HepG2 (cell line): Measurements from ENCODE around the gene KIAA0040. TPM values are rescaled to one million over a fixed set of nuclear protein-coding genes. Genes with fewer than 3 reads are reported as not detected.

Source experiments
- ATAC-seq: fragments of 200-7000 bp; cut with Tn5 transposase; 3 replicates; pipeline ENCODE4 v1.9.1; 2020; ENCODE audit warnings: mild to moderate bottlenecking, moderate library complexity
- BruUV-seq: library from RNA; stranded (reverse); fragments of 400-500 nt; replicated peaks from 2 replicates; lab custom pipeline; 2021; lab: Mats Ljungman, UMichigan
- CTCF ChIA-PET: fragments of 300-600 bp; formaldehyde crosslinking; extraction: SDS; loops from one replicate; lab custom pipeline; 2021; ENCODE audit warnings: low total read pairs, inconsistent platforms, low intra/inter-chr PET ratio; lab: Yijun Ruan, JAX
- POLR2A ChIA-PET: fragments of 350-600 bp; sonication (Branson Sonifier 250); formaldehyde crosslinking; loops from one replicate; lab custom pipeline; 2020; ENCODE audit warnings: antibody characterized with exemption, inconsistent platforms; lab: Yijun Ruan, JAX
- DNase-seq: peaks from one replicate; pipeline ENCODE4 v3.0.0-alpha.2; 2015; ENCODE audit warnings: low spot score
- FAIRE-seq: peaks from 3 replicates; lab custom pipeline; 2011; peaks lifted over from hg19 to GRCh38; lab: Jason Lieb, UNC
- H2AFZ ChIP-seq: one replicate; pipeline ENCODE4 v1.6.1; 2011; ENCODE audit warnings: low read length, inconsistent platforms
- H3K27ac ChIP-seq: fragments of 300-600 bp; 3 replicates; pipeline ENCODE4 v1.8.0; 2011; ENCODE audit warnings: mixed run types, mild to moderate bottlenecking, mixed read lengths, low read length, inconsistent platforms; ENCODE audit not compliant: insufficient read depth; ENCODE audit errors: extremely low read length
- H3K27me3 ChIP-seq, 2 experiments: fragments of 200-600 bp in 1 of 2; 2 replicates in 1 of 2; 3 replicates in 1 of 2; pipeline versions ENCODE4 v1.6.0 to v1.8.0; 2011; ENCODE audit warnings: low read length in 2 of 2, mild to moderate bottlenecking in 2 of 2, moderate library complexity in 2 of 2, inconsistent platforms in 1 of 2; ENCODE audit not compliant: insufficient read depth in 2 of 2, control insufficient read depth in 1 of 2
- H3K36me3 ChIP-seq, 2 experiments: fragments of 200-600 bp in 1 of 2; replicated peaks in 1 of 2; 2 replicates in 1 of 2; 3 replicates in 1 of 2; pipeline versions ENCODE4 v1.5.1 to v1.8.0; 2011; ENCODE audit warnings: low read length in 2 of 2, inconsistent platforms in 1 of 2; ENCODE audit not compliant: insufficient read depth in 2 of 2, control insufficient read depth in 1 of 2
- H3K4me1 ChIP-seq: 2 replicates; pipeline ENCODE4 v1.5.1; 2012; ENCODE audit warnings: low read length, inconsistent platforms; ENCODE audit not compliant: insufficient read depth
- H3K4me2 ChIP-seq: 2 replicates; pipeline ENCODE4 v1.6.0; 2011; ENCODE audit warnings: low read depth, low read length, inconsistent platforms
- H3K4me3 ChIP-seq, 3 experiments: fragments of 200-600 bp in 1 of 3; sonication (generic), shearing (Covaris generic) in 1 of 3; replicated peaks in 1 of 3; 2 replicates each; pipeline ENCODE4 v1.5.1; 2011 to 2016; ENCODE audit warnings: low read length in 3 of 3, inconsistent platforms in 2 of 3, low read depth in 2 of 3, mild to moderate bottlenecking in 2 of 3, control low read depth in 1 of 3, mixed read lengths in 1 of 3; ENCODE audit not compliant: insufficient read depth in 1 of 3
- H3K79me2 ChIP-seq: one replicate; pipeline ENCODE4 v1.6.1; 2011; ENCODE audit warnings: low read length, inconsistent platforms; ENCODE audit not compliant: insufficient read depth
- H3K9ac ChIP-seq: 2 replicates; pipeline ENCODE4 v1.6.0; 2011; ENCODE audit warnings: mild to moderate bottlenecking, low read depth, low read length, inconsistent platforms; ENCODE audit not compliant: insufficient read depth
- H3K9me3 ChIP-seq: 2 replicates; pipeline ENCODE4 v1.5.1; 2012; ENCODE audit warnings: mild to moderate bottlenecking, low read length
- H4K20me1 ChIP-seq: 2 replicates; pipeline ENCODE4 v1.6.0; 2011; ENCODE audit warnings: inconsistent platforms, mild to moderate bottlenecking, low read length, moderate library complexity; ENCODE audit not compliant: insufficient read depth
- FOXO1 ChIP-seq: sonication (generic); formaldehyde crosslinking; IDR thresholded peaks from 2 replicates; pipeline ENCODE4 v1.4.0; 2020; ENCODE audit warnings: missing genetic modification reagents
- HDAC2 ChIP-seq: sonication (generic); formaldehyde crosslinking; IDR thresholded peaks from 2 replicates; pipeline ENCODE4 v1.4.0; 2020; ENCODE audit warnings: missing genetic modification reagents
- HOXA5 ChIP-seq: sonication (generic); formaldehyde crosslinking; IDR thresholded peaks from 2 replicates; pipeline ENCODE4 v1.4.0; 2020; ENCODE audit warnings: missing genetic modification reagents
- NFKBIZ ChIP-seq: IDR thresholded peaks from 2 replicates; pipeline ENCODE4 v1.6.1; 2018; ENCODE audit warnings: missing genetic modification reagents, missing compliant biosample characterization
- TFDP2 ChIP-seq: sonication (generic); formaldehyde crosslinking; IDR thresholded peaks from 2 replicates; pipeline ENCODE4 v1.4.0; 2020; ENCODE audit warnings: missing genetic modification reagents
- THAP7 ChIP-seq: sonication (generic); formaldehyde crosslinking; IDR thresholded peaks from 2 replicates; pipeline ENCODE4 v1.8.1; 2023; ENCODE audit warnings: mild to moderate bottlenecking, missing genetic modification reagents
- ZFYVE20 ChIP-seq: sonication (generic); formaldehyde crosslinking; IDR thresholded peaks from 2 replicates; pipeline ENCODE4 v1.8.0; 2023; ENCODE audit warnings: low read depth, mild to moderate bottlenecking, moderate library complexity, missing genetic modification reagents, borderline replicate concordance
- ZNF326 ChIP-seq: sonication (generic); formaldehyde crosslinking; IDR thresholded peaks from 2 replicates; pipeline ENCODE4 v1.4.0; 2020; ENCODE audit warnings: missing genetic modification reagents, borderline replicate concordance
- ZNF350 ChIP-seq: sonication (generic); formaldehyde crosslinking; IDR thresholded peaks from 2 replicates; pipeline ENCODE4 v1.4.0; 2020; ENCODE audit warnings: mild to moderate bottlenecking, low read depth, missing genetic modification reagents, borderline replicate concordance
- ZNF589 ChIP-seq: sonication (generic); formaldehyde crosslinking; conservative IDR thresholded peaks from 2 replicates; pipeline ENCODE4 v1.8.0; 2022; ENCODE audit warnings: mild to moderate bottlenecking, moderate library complexity, missing genetic modification reagents
- ZNF609 ChIP-seq: sonication (generic); formaldehyde crosslinking; IDR thresholded peaks from 2 replicates; pipeline ENCODE4 v1.4.0; 2020; ENCODE audit warnings: mild to moderate bottlenecking, missing genetic modification reagents, borderline replicate concordance
- ZNF781 ChIP-seq: sonication (generic); formaldehyde crosslinking; IDR thresholded peaks from 2 replicates; pipeline ENCODE4 v1.5.1; 2020; ENCODE audit warnings: borderline replicate concordance, mild to moderate bottlenecking, missing genetic modification reagents; ENCODE audit errors: not compliant biosample characterization
- WGBS: methylation state at CpG from one replicate; pipeline ENCODE4 v1.1.6; 2017; ENCODE audit warnings: low lambda C conversion rate; 5-methylcytosine and 5-hydroxymethylcytosine counted together
- in situ Hi-C: cut with HindIII; loops from 2 replicates; pipeline ENCODE4 v1.10.0; 2017; ENCODE audit warnings: low pct_unique_long_range_greater_than_20kb; ENCODE audit not compliant: extremely low pct_ligation_motif_present
- intact Hi-C: fragments of 100-400 bp; cut with micrococcal nuclease; formaldehyde crosslinking; loops from one replicate; pipeline ENCODE4 v1.10.0; 2022; ENCODE audit not compliant: unreplicated experiment
- polyA plus RNA-seq, 8 experiments: library from polyadenylated mRNA; depleted of rRNA in 3 of 8; stranded (reverse) in 7 of 8; unstranded in 1 of 8; fragments of >200 nt; fragmentation: Illumina TruSeq in 4 of 8; extraction: Trizol in 4 of 8; gene quantifications; 2 replicates each; pipeline versions ENCODE4 v1.2.1 to v1.2.3, GENCODE V29; 2011 to 2016; ENCODE audit warnings: low read depth in 4 of 8, missing spikeins in 1 of 8, mixed read lengths in 1 of 8; ENCODE audit not compliant: insufficient read depth in 1 of 8
- total RNA-seq, 5 experiments: library from RNA; depleted of rRNA; stranded (reverse); fragments of >200 nt; fragmentation: Illumina TruSeq; extraction: Trizol; gene quantifications; 2 replicates each; pipeline ENCODE4 v1.2.3, GENCODE V29; 2016; ENCODE audit warnings: low read depth in 1 of 5

The KIAA0040 gene
- total and polyA plus RNA-seq, 2 of the 13 experiments (the other 11 are each of a cell fraction or from before 2014, with no cell fraction given) = 0.24 to 0.26 TPM

GRCh38 chr1:175147569-175147968 is 45.0 kb downstream of the KIAA0040 start:
- H3K4me3 ChIP-seq = no peak overlapping the region
- BruUV-seq = no TSS peak
- 38% methylated on average over 5 of the region's 5 CpGs for WGBS
- no peak overlapping the region for H3K4me2 ChIP-seq
- ChIA-PET POLR2A (no interaction called here), CTCF (no interaction called here)
- H3K79me2 ChIP-seq = no peaks in the 10 kb centered on the region
- no peak for TF ChIP-seq HDAC2 (CRISPR knock-in tag)
- no peak for TF ChIP-seq HOXA5 (CRISPR knock-in tag)
- TF ChIP-seq NFKBIZ (CRISPR knock-in tag) = no peak
- TF ChIP-seq ZFYVE20 (CRISPR knock-in tag) = no peak
- no peak for TF ChIP-seq THAP7 (CRISPR knock-in tag)
- no peak for TF ChIP-seq ZNF589
- TF ChIP-seq ZNF350 (CRISPR knock-in tag) = no peak
- TF ChIP-seq ZNF326 = no peak
- TF ChIP-seq FOXO1 = no peak
- no peak for TF ChIP-seq ZNF781 (CRISPR knock-in tag)
- TF ChIP-seq TFDP2 (CRISPR knock-in tag) = no peak
- no peak for TF ChIP-seq ZNF609
- no peak for ATAC-seq
- no peak overlapping the region for H3K27ac ChIP-seq
- no peak overlapping the region for H3K9ac ChIP-seq
- H3K4me1 ChIP-seq = peaks cover 13% of the 10 kb centered on the region
- no peak overlapping the region for H2AFZ ChIP-seq
- no peak for DNase-seq
- intact Hi-C loops = no loop called here
- H3K36me3 ChIP-seq = no peaks in the 10 kb centered on the region
- H4K20me1 ChIP-seq = no peaks in the 10 kb centered on the region
- in situ Hi-C loops = no loop called here
- H3K27me3 ChIP-seq = peaks cover 0 to 6% of the 10 kb centered on the region in 2 experiments; a peak in 1 of 5 replicates
- no peak for FAIRE-seq
- H3K9me3 ChIP-seq = no peaks in the 10 kb centered on the region
